Adrenal gland (tissue), 5 donors: ENCODE data around the gene SLAMF7.

Experiments used
- CTCF ChIP-seq, 6 experiments: fragments of 450-650 bp in 4 of 6; fragments of 200-600 bp in 2 of 6; sonication (generic) in 1 of 6; IDR thresholded peaks; 1 replicate in 5 of 6; 2 replicates in 1 of 6; pipeline versions ENCODE4 v1.5.1 to v1.8.0; 2016 to 2021; ENCODE audit warnings: antibody characterized with exemption in 6 of 6, mild to moderate bottlenecking in 2 of 6, moderate library complexity in 1 of 6
- POLR2A ChIP-seq, 2 donors: fragments of 450-650 bp; IDR thresholded peaks; one replicate each; pipeline ENCODE4 v1.6.1; 2017; ENCODE audit warnings: antibody characterized with exemption in 2 of 2, mild to moderate bottlenecking in 2 of 2, moderate library complexity in 1 of 2
- donor health status: DM: no; HTN: no; CAD: no.

GRCh38 chr1:160768295-160768657 is 29.2 kb downstream of the SLAMF7 start:
- TF ChIP-seq CTCF (IDR thresholded peaks at IDR 0.05) (peak; percentile 39 to 72 (median 62)), POLR2A (IDR thresholded peaks at IDR 0.05) (no peak)
